Hepatocyte (in vitro differentiated cells): Measurements from ENCODE around the gene PDE4D.

Experiments
- CTCF ChIP-seq: fragments of 200-600 bp; sonication (generic); IDR thresholded peaks from 2 replicates; pipeline ENCODE4 v1.5.1; 2016; ENCODE audit warnings: antibody characterized with exemption, mild to moderate bottlenecking; ENCODE audit not compliant: poor library complexity
- EZH2 ChIP-seq: fragments of 200-600 bp; sonication (generic); IDR thresholded peaks from 2 replicates; pipeline ENCODE4 v1.6.1; 2016; ENCODE audit warnings: antibody characterized with exemption, mild to moderate bottlenecking, borderline replicate concordance

- TF ChIP-seq CTCF, result no peak
- no peak for TF ChIP-seq EZH2
Measured at GRCh38 chr5:59866661-59867060, 26.9 kb downstream of the PDE4D start.
